A673 (cell line): ENCODE data around the gene GRIA1. TPM values are rescaled to one million over a fixed set of nuclear protein-coding genes. Genes with fewer than 3 reads are reported as not detected.

Experiments used
- BruUV-seq: library from RNA; stranded (reverse); fragments of 400-500 nt; replicated peaks from 2 replicates; lab custom pipeline; 2021; lab: Mats Ljungman, UMichigan
- CTCF ChIA-PET: fragments of 300-600 bp; sonication (Branson Sonifier 250); formaldehyde crosslinking; loops from one replicate; lab custom pipeline; 2022; ENCODE audit warnings: antibody characterized with exemption; lab: Charles Lee
- POLR2A ChIA-PET: fragments of 300-600 bp; sonication (Branson Sonifier 250); formaldehyde crosslinking; loops from one replicate; lab custom pipeline; 2022; ENCODE audit warnings: antibody characterized with exemption; ENCODE audit not compliant: low non-redundant PET; lab: Charles Lee
- DNase-seq: peaks from one replicate; pipeline ENCODE4 v3.0.0-alpha.2; 2015; ENCODE audit warnings: low spot score
- H3K27ac ChIP-seq: fragments of 200-600 bp; sonication (generic); 2 replicates; pipeline ENCODE4 v1.5.1; 2016; ENCODE audit warnings: mixed run types, low read depth, mild to moderate bottlenecking, mixed read lengths, antibody characterized with exemption, low read length; ENCODE audit not compliant: poor library complexity, severe bottlenecking
- H3K27me3 ChIP-seq: fragments of 200-600 bp; sonication (generic); replicated peaks from 2 replicates; pipeline ENCODE4 v1.6.1; 2017; ENCODE audit warnings: mixed run types, low read depth, mild to moderate bottlenecking, mixed read lengths, antibody characterized with exemption, low read length; ENCODE audit not compliant: insufficient read depth, poor library complexity
- H3K36me3 ChIP-seq: fragments of 200-600 bp; sonication (generic); 2 replicates; pipeline ENCODE4 v1.6.1; 2016; ENCODE audit warnings: mixed run types, mild to moderate bottlenecking, mixed read lengths, antibody characterized with exemption, low read length; ENCODE audit not compliant: insufficient read depth, poor library complexity, severe bottlenecking
- H3K4me1 ChIP-seq: fragments of 200-600 bp; sonication (generic); 2 replicates; pipeline ENCODE4 v1.6.1; 2017; ENCODE audit warnings: mixed run types, mild to moderate bottlenecking, mixed read lengths, antibody characterized with exemption, low read length; ENCODE audit not compliant: insufficient read depth, poor library complexity, severe bottlenecking
- H3K4me3 ChIP-seq: fragments of 200-600 bp; sonication (generic); 2 replicates; pipeline ENCODE4 v1.5.1; 2016; ENCODE audit warnings: low read depth, mixed run types, mild to moderate bottlenecking, mixed read lengths, low read length; ENCODE audit not compliant: poor library complexity, severe bottlenecking
- H3K9me3 ChIP-seq: fragments of 200-600 bp; sonication (generic); 2 replicates; pipeline ENCODE4 v1.6.1; 2016; ENCODE audit warnings: mixed run types, low read depth, mild to moderate bottlenecking, mixed read lengths, antibody characterized with exemption, low read length; ENCODE audit not compliant: poor library complexity, severe bottlenecking
- CTCF ChIP-seq: fragments of 300-800, 200-600 bp; sonication (generic); conservative IDR thresholded peaks from 2 replicates; pipeline ENCODE4 v1.5.1; 2017; ENCODE audit warnings: low read depth, mild to moderate bottlenecking, antibody characterized with exemption, low read length, moderate library complexity, mixed read lengths
- EZH2 ChIP-seq: fragments of 200-600 bp; sonication (generic); IDR thresholded peaks from 2 replicates; pipeline ENCODE4 v1.6.1; 2017; ENCODE audit warnings: borderline replicate concordance, low read depth, mild to moderate bottlenecking, mixed read lengths, antibody characterized with exemption, low read length; ENCODE audit not compliant: poor library complexity, severe bottlenecking
- intact Hi-C: fragments of 100-400 bp; cut with micrococcal nuclease; formaldehyde crosslinking; loops from one replicate; pipeline ENCODE4 v1.10.0; 2022; ENCODE audit not compliant: unreplicated experiment
- total RNA-seq: library from RNA; stranded (reverse); gene quantifications from 2 replicates; pipeline ENCODE4 v1.2.3, GENCODE V29; 2021

GRIA1 gene
- total RNA-seq, 1 experiment from 2014 or later, result 0.69 TPM

- intact Hi-C loops, result no loop called here
- Histone ChIP-seq H3K36me3 (no peaks in the 10 kb centered on the region), H3K4me1 (peaks cover 16% of the 10 kb centered on the region), H3K4me3 (no peak overlapping the region), H3K27ac (no peak overlapping the region), H3K9me3 (peaks cover 14% of the 10 kb centered on the region), H3K27me3 (no peaks in the 10 kb centered on the region)
- DNase-seq, result no peak
- BruUV-seq, result no TSS peak
- CTCF ChIA-PET, result no interaction called here
- POLR2A ChIA-PET, result no interaction called here
- TF ChIP-seq CTCF, result no peak
Measured at GRCh38 chr5:153513156-153513555, 22.7 kb downstream of the GRIA1 start.

- intact Hi-C loops, result no loop called here
- Histone ChIP-seq H3K27me3 (no peaks in the 10 kb centered on the region), H3K9me3 (peaks cover 14% of the 10 kb centered on the region), H3K27ac (peak overlapping the region; percentile 82), H3K4me3 (no peak overlapping the region), H3K4me1 (peaks cover 19% of the 10 kb centered on the region), H3K36me3 (no peaks in the 10 kb centered on the region)
- ChIA-PET POLR2A (no interaction called here), CTCF (no interaction called here)
- no TSS peak for BruUV-seq
- TF ChIP-seq EZH2, result no peak
- TF ChIP-seq CTCF, result no peak
- DNase-seq, result no peak
Measured at GRCh38 chr5:153515301-153515700, 24.8 kb downstream of the GRIA1 start.

GRCh38 chr5:153516504-153517240 is 26.2 kb downstream of the GRIA1 start:
- intact Hi-C loops, result no loop called here
- ChIA-PET CTCF (interaction anchor here (0.6 kb wide), 1 partner anchor 10 kb away, joined by 3 read pairs; no protein-coding TSS in a partner anchor), POLR2A (no interaction called here)
- peaks cover 23% of the 10 kb centered on the region for H3K4me1 ChIP-seq
- no peak overlapping the region for H3K4me3 ChIP-seq
- no peak for TF ChIP-seq CTCF
- TF ChIP-seq EZH2, result no peak
- peak overlapping the region; percentile 82 for H3K27ac ChIP-seq
- H3K9me3 ChIP-seq, result peaks cover 14% of the 10 kb centered on the region
- BruUV-seq, result no TSS peak
- DNase-seq, result no peak
- H3K36me3 ChIP-seq, result no peaks in the 10 kb centered on the region
- H3K27me3 ChIP-seq, result no peaks in the 10 kb centered on the region
